ENCODE data around the gene FOXP4. TPM values are rescaled to one million over a fixed set of nuclear protein-coding genes. Genes with fewer than 3 reads are reported as not detected.

Gene FOXP4
- total and polyA plus RNA-seq, 10 donors: 3.0 to 12.1 (median 6.5) TPM

GRCh38 chr6:41518118-41518517, 28.1 kb upstream of the FOXP4 start:
- Histone ChIP-seq H3K4me3 (no peak overlapping the region), H3K9me3 (no peaks in the 10 kb centered on the region), H3K4me1 (no peaks in the 10 kb centered on the region), H3K27me3 (replicated peaks in 1 of 7) (peaks cover 0 to 24% (median 0%) of the 10 kb centered on the region in 7 donors), H3K27ac (no peak overlapping the region), H3K36me3 (no peaks in the 10 kb centered on the region)
- DNase-seq: no peak
- TF ChIP-seq CTCF (IDR thresholded peaks at IDR 0.05 in 8 of 11, conservative IDR thresholded peaks at IDR 0.05 in 3 of 11) (no peak), POLR2A (IDR thresholded peaks at IDR 0.05) (no peak), POLR2AphosphoS5 (IDR thresholded peaks at IDR 0.05) (no peak)
- intact Hi-C loops (cut with DNase I; ENCODE audit: low total_unique reads): no loop called here
- 74 to 87% (median 81%) methylated on average over 7 of the region's 7 CpGs for WGBS, 5 donors

- intact Hi-C loops (cut with DNase I; ENCODE audit: low total_unique reads): no loop called here
- H3K4me3 ChIP-seq: no peak overlapping the region
- DNase-seq: no peak
- WGBS, 5 donors: 68 to 86% (median 74%) methylated on average over 2 to 3 of the region's 3 CpGs
- no peaks in the 10 kb centered on the region for H3K4me1 ChIP-seq
- TF ChIP-seq CTCF (IDR thresholded peaks at IDR 0.05 in 8 of 11, conservative IDR thresholded peaks at IDR 0.05 in 3 of 11) (no peak), POLR2AphosphoS5 (IDR thresholded peaks at IDR 0.05) (no peak), POLR2A (IDR thresholded peaks at IDR 0.05) (no peak)
- peaks cover 0 to 35% (median 8%) of the 10 kb centered on the region in 7 donors for H3K27me3 ChIP-seq (replicated peaks in 1 of 7)
- H3K9me3 ChIP-seq: no peaks in the 10 kb centered on the region
- H3K27ac ChIP-seq: no peak overlapping the region
- H3K36me3 ChIP-seq: no peaks in the 10 kb centered on the region
These were observed 26.9 kb upstream of the FOXP4 start for GRCh38 chr6:41519305-41519744.

GRCh38 chr6:41519745-41520699, 26.2 kb upstream of the FOXP4 start:
- H3K27me3 ChIP-seq (replicated peaks in 1 of 7): peaks cover 0 to 39% (median 8%) of the 10 kb centered on the region in 7 donors
- DNase-seq: no peak
- intact Hi-C loops (cut with DNase I; ENCODE audit: low total_unique reads): no loop called here

More at GRCh38 chr6:41519745-41520699, 26.2 kb upstream of the FOXP4 start:
- Histone ChIP-seq H3K9me3 (no peaks in the 10 kb centered on the region), H3K27ac (no peak overlapping the region), H3K4me3 (no peak overlapping the region), H3K4me1 (no peaks in the 10 kb centered on the region), H3K36me3 (no peaks in the 10 kb centered on the region)
- WGBS, 5 donors: 80 to 92% (median 84%) methylated on average over 8 of the region's 8 CpGs
- TF ChIP-seq POLR2AphosphoS5 (IDR thresholded peaks at IDR 0.05) (no peak), CTCF (IDR thresholded peaks at IDR 0.05 in 8 of 11, conservative IDR thresholded peaks at IDR 0.05 in 3 of 11) (no peak), POLR2A (IDR thresholded peaks at IDR 0.05) (no peak)

All from spleen (tissue), 11 donors.